ENCODE results near the gene ALDH1L2.

- TF ChIP-seq FOXP4 (CRISPR knock-in tag; IDR thresholded peaks at IDR 0.05) = no peak
- TF ChIP-seq CTCF (IDR thresholded peaks at IDR 0.05) = no peak
- TF ChIP-seq ZBTB21 (CRISPR knock-in tag; IDR thresholded peaks at IDR 0.05; ENCODE audit: borderline replicate concordance) = no peak
- no peak for TF ChIP-seq NFE2L1 (CRISPR knock-in tag; IDR thresholded peaks at IDR 0.05)
- no peak for TF ChIP-seq E2F1 (CRISPR knock-in tag; IDR thresholded peaks at IDR 0.05)
- TF ChIP-seq MAX (CRISPR knock-in tag; IDR thresholded peaks at IDR 0.05) = no peak
- TF ChIP-seq NR2C2 (CRISPR knock-in tag; IDR thresholded peaks at IDR 0.05) = no peak
- no peak for TF ChIP-seq OVOL2 (CRISPR knock-in tag; IDR thresholded peaks at IDR 0.05; ENCODE audit: borderline replicate concordance)
- no peak for TF ChIP-seq ZNF317 (CRISPR knock-in tag; IDR thresholded peaks at IDR 0.05; ENCODE audit: borderline replicate concordance, low read depth)
- TF ChIP-seq E2F5 (CRISPR knock-in tag; IDR thresholded peaks at IDR 0.05) = no peak
- TF ChIP-seq SP1 (CRISPR knock-in tag; conservative IDR thresholded peaks at IDR 0.05) = no peak
- no peak for TF ChIP-seq ZNF423 (CRISPR knock-in tag; IDR thresholded peaks at IDR 0.05)
- TF ChIP-seq NR1H2 (CRISPR knock-in tag; IDR thresholded peaks at IDR 0.05) = no peak
- TF ChIP-seq NFYB (CRISPR knock-in tag; conservative IDR thresholded peaks at IDR 0.05; ENCODE audit: low read depth) = no peak
These were observed 66.2 kb downstream of the ALDH1L2 start for GRCh38 chr12:105018012-105018411.

Measured in WTC11 (cell line).